ENCODE results near the gene TICAM1. TPM values are rescaled to one million over a fixed set of nuclear protein-coding genes. Genes with fewer than 3 reads are reported as not detected.
A peak's percentile ranks its signal among the peaks of the same experiment; 100 is the strongest.

TICAM1 gene
- total RNA-seq, 1 donor from 2014 or later = 7.4 TPM

GRCh38 chr19:4821265-4821664 lies 10.2 kb downstream of the TICAM1 start:
- no peak for DNase-seq (ENCODE audit: low read depth)
- TF ChIP-seq CTCF (conservative IDR thresholded peaks at IDR 0.05; ENCODE audit: low read depth, low read length) = no peak

GRCh38 chr19:4817467-4818277 lies 13.8 kb downstream of the TICAM1 start:
- no peak for TF ChIP-seq CTCF (conservative IDR thresholded peaks at IDR 0.05; ENCODE audit: low read depth, low read length)
- no peak for DNase-seq (ENCODE audit: low read depth)
- H3K4me3 ChIP-seq (ENCODE audit: low read depth, low read length) = no peak overlapping the region

More at GRCh38 chr19:4821265-4821664, 10.2 kb downstream of the TICAM1 start:
- H3K4me3 ChIP-seq (ENCODE audit: low read depth, low read length) = no peak overlapping the region

- no peak for TF ChIP-seq CTCF (conservative IDR thresholded peaks at IDR 0.05; ENCODE audit: low read depth, low read length)
- no peak for DNase-seq (ENCODE audit: low read depth)
- H3K4me3 ChIP-seq (ENCODE audit: low read depth, low read length) = no peak overlapping the region
Measured at GRCh38 chr19:4816950-4817278, 14.6 kb downstream of the TICAM1 start.

GRCh38 chr19:4816202-4816949 lies 15.1 kb downstream of the TICAM1 start:
- H3K4me3 ChIP-seq (ENCODE audit: low read depth, low read length) = no peak overlapping the region
- no peak for TF ChIP-seq CTCF (conservative IDR thresholded peaks at IDR 0.05; ENCODE audit: low read depth, low read length)
- DNase-seq (ENCODE audit: low read depth) = no peak

- DNase-seq (ENCODE audit: low read depth) = no peak
- TF ChIP-seq CTCF (conservative IDR thresholded peaks at IDR 0.05; ENCODE audit: low read depth, low read length) = no peak
- H3K4me3 ChIP-seq (ENCODE audit: low read depth, low read length) = peak overlapping the region; percentile 32
Measured at GRCh38 chr19:4815426-4816201, 15.9 kb downstream of the TICAM1 start.

GRCh38 chr19:4814625-4815425 lies 16.7 kb downstream of the TICAM1 start:
- no peak for DNase-seq (ENCODE audit: low read depth)
- H3K4me3 ChIP-seq (ENCODE audit: low read depth, low read length) = no peak overlapping the region
- TF ChIP-seq CTCF (conservative IDR thresholded peaks at IDR 0.05; ENCODE audit: low read depth, low read length) = no peak

All from epithelial cell of proximal tubule (primary cell).